HG03521 (cell line): ENCODE results near the gene MOV10L1.

Source experiments
- ATAC-seq: cut with Tn5 transposase; IDR thresholded peaks from one replicate; pipeline ENCODE4 v1.9.1; 2021; ENCODE audit warnings: mild to moderate bottlenecking, moderate library complexity; ENCODE audit not compliant: unreplicated experiment

Gene MOV10L1

GRCh38 chr22:50173311-50173982 is 83.6 kb downstream of the MOV10L1 start:
- ATAC-seq = no peak

- ATAC-seq = no peak
Observed at GRCh38 chr22:50173983-50174355, 84.2 kb downstream of the MOV10L1 start.

- ATAC-seq = no peak
Observed at GRCh38 chr22:50174382-50175190, 84.8 kb downstream of the MOV10L1 start.

- no peak for ATAC-seq
Observed at GRCh38 chr22:50175191-50175461, 85.3 kb downstream of the MOV10L1 start.

GRCh38 chr22:50175921-50176849 is 86.4 kb downstream of the MOV10L1 start:
- no peak for ATAC-seq

GRCh38 chr22:50176850-50177536 is 87.2 kb downstream of the MOV10L1 start:
- no peak for ATAC-seq

- no peak for ATAC-seq
Observed at GRCh38 chr22:50177537-50178470, 88.0 kb downstream of the MOV10L1 start.

GRCh38 chr22:50178471-50178864 is 88.7 kb downstream of the MOV10L1 start:
- no peak for ATAC-seq

GRCh38 chr22:50178871-50179869 is 89.4 kb downstream of the MOV10L1 start:
- ATAC-seq = no peak

GRCh38 chr22:50179937-50180726 is 90.3 kb downstream of the MOV10L1 start:
- ATAC-seq = no peak

GRCh38 chr22:50180727-50181521 is 91.1 kb downstream of the MOV10L1 start:
- no peak for ATAC-seq

- ATAC-seq = no peak
Observed at GRCh38 chr22:50182176-50183081, 92.6 kb downstream of the MOV10L1 start.

GRCh38 chr22:50183141-50183971 is 93.5 kb downstream of the MOV10L1 start:
- ATAC-seq = no peak

- no peak for ATAC-seq
Observed at GRCh38 chr22:50184004-50184901, 94.4 kb downstream of the MOV10L1 start.
